Neural progenitor cell (in vitro differentiated cells): ENCODE results near the gene GRIK3.

ENCODE experiments used
- CTCF ChIP-seq: fragments of 200-600 bp; sonication (generic); IDR thresholded peaks from 2 replicates; pipeline ENCODE4 v1.5.1; 2017; ENCODE audit warnings: antibody characterized with exemption, mild to moderate bottlenecking
- EZH2 ChIP-seq: fragments of 200-600 bp; sonication (generic); IDR thresholded peaks from 2 replicates; pipeline ENCODE4 v1.6.1; 2017; ENCODE audit warnings: antibody characterized with exemption, mild to moderate bottlenecking, moderate library complexity
- EZH2phosphoT487 ChIP-seq: fragments of 200-600 bp; sonication (generic); IDR thresholded peaks from 2 replicates; pipeline ENCODE4 v1.6.1; 2017; ENCODE audit warnings: antibody characterized with exemption

- TF ChIP-seq EZH2, result no peak
- TF ChIP-seq CTCF, result no peak
- no peak for TF ChIP-seq EZH2phosphoT487
Observed at GRCh38 chr1:36782785-36783184, 251.5 kb downstream of the GRIK3 start.
